SK-N-SH treated with all-trans-retinoic acid at 6 μM for 48 hours (cell line): Measurements from ENCODE around the gene EBF3.

Experiments used
- PATZ1 ChIP-seq: fragments of 250-450 bp; sonication (Bioruptor Pico); IDR thresholded peaks from 2 replicates; pipeline ENCODE4 v1.8.0; 2020; ENCODE audit warnings: mild to moderate bottlenecking, moderate library complexity, borderline replicate concordance
- ZC3H10 ChIP-seq: fragments of 250-450 bp; sonication (Bioruptor Pico); IDR thresholded peaks from 2 replicates; pipeline ENCODE4 v1.5.1; 2021; ENCODE audit warnings: mild to moderate bottlenecking, moderate library complexity

- TF ChIP-seq ZC3H10 (CRISPR knock-in tag) = no peak
- no peak for TF ChIP-seq PATZ1 (CRISPR knock-in tag)
These were observed 123.0 kb downstream of the EBF3 start for GRCh38 chr10:129841071-129841470.
